HepG2 (cell line): Measurements from ENCODE around the gene SEMA3B. TPM values are rescaled to one million over a fixed set of nuclear protein-coding genes. Genes with fewer than 3 reads are reported as not detected.
A peak's percentile ranks its signal among the peaks of the same experiment; 100 is the strongest.

Experiments used
- BRD4 ChIP-seq: sonication (generic); formaldehyde crosslinking; IDR thresholded peaks from 2 replicates; pipeline ENCODE4 v1.4.0; 2020; ENCODE audit warnings: missing genetic modification reagents
- CREM ChIP-seq, 2 experiments: sonication (generic) in 1 of 2; formaldehyde crosslinking in 1 of 2; IDR thresholded peaks; 2 replicates each; pipeline versions ENCODE4 v1.4.0 to v1.6.1; 2016 to 2020; ENCODE audit warnings: antibody characterized with exemption in 1 of 2, mild to moderate bottlenecking in 1 of 2, missing genetic modification reagents in 1 of 2
- FOXP4 ChIP-seq: sonication (generic); formaldehyde crosslinking; IDR thresholded peaks from 2 replicates; pipeline ENCODE4 v1.4.0; 2020; ENCODE audit warnings: missing genetic modification reagents
- FUBP1 ChIP-seq: sonication (generic); formaldehyde crosslinking; IDR thresholded peaks from 2 replicates; pipeline ENCODE4 v1.5.1; 2020; ENCODE audit warnings: missing genetic modification reagents, mild to moderate bottlenecking, borderline replicate concordance
- HNRNPUL1 ChIP-seq: fragments of 200-400 bp; formaldehyde crosslinking; IDR thresholded peaks from 2 replicates; pipeline ENCODE4 v1.6.1; 2017; ENCODE audit warnings: low read depth, mild to moderate bottlenecking, low read length, moderate library complexity
- HOXA3 ChIP-seq: sonication (generic); formaldehyde crosslinking; IDR thresholded peaks from 2 replicates; pipeline ENCODE4 v1.5.0; 2020; ENCODE audit warnings: missing genetic modification reagents
- NR3C1 ChIP-seq: sonication (generic); formaldehyde crosslinking; IDR thresholded peaks from 2 replicates; pipeline ENCODE4 v1.4.0; 2020; ENCODE audit warnings: missing genetic modification reagents
- RFX3 ChIP-seq: IDR thresholded peaks from 2 replicates; pipeline ENCODE4 v1.6.1; 2016; ENCODE audit warnings: missing biosample characterization, missing genetic modification reagents
- SIN3A ChIP-seq: IDR thresholded peaks from 2 replicates; pipeline ENCODE4 v1.6.1; 2011; ENCODE audit warnings: low read depth, mild to moderate bottlenecking, control low read depth, low read length, borderline replicate concordance
- SMARCE1 ChIP-seq: fragments of 450-650 bp; IDR thresholded peaks from 2 replicates; pipeline ENCODE4 v1.6.1; 2017; ENCODE audit warnings: borderline replicate concordance
- SNAPC4 ChIP-seq: sonication (generic); formaldehyde crosslinking; IDR thresholded peaks from 2 replicates; pipeline ENCODE4 v1.4.0; 2020; ENCODE audit warnings: mild to moderate bottlenecking, missing genetic modification reagents
- SSRP1 ChIP-seq: IDR thresholded peaks from 2 replicates; pipeline ENCODE4 v1.6.1; 2016; ENCODE audit warnings: control low read depth
- TBP ChIP-seq: sonication (generic); formaldehyde crosslinking; IDR thresholded peaks from 2 replicates; pipeline ENCODE4 v1.5.0; 2020; ENCODE audit warnings: missing genetic modification reagents
- THAP11 ChIP-seq: IDR thresholded peaks from 2 replicates; pipeline ENCODE4 v1.6.1; 2016; ENCODE audit warnings: missing biosample characterization, missing genetic modification reagents
- ZFX ChIP-seq: sonication (generic); formaldehyde crosslinking; IDR thresholded peaks from 2 replicates; pipeline ENCODE4 v1.4.0; 2020; ENCODE audit warnings: mild to moderate bottlenecking, low read depth, missing genetic modification reagents, moderate library complexity
- ZNF264 ChIP-seq: sonication (generic); formaldehyde crosslinking; IDR thresholded peaks from 2 replicates; pipeline ENCODE4 v1.4.0; 2020; ENCODE audit warnings: missing genetic modification reagents
- ZNF431 ChIP-seq: sonication (generic); formaldehyde crosslinking; IDR thresholded peaks from 2 replicates; pipeline ENCODE4 v1.9.0; 2022; ENCODE audit warnings: missing genetic modification reagents, low read depth, mild to moderate bottlenecking, borderline replicate concordance
- ZNF44 ChIP-seq: sonication (generic); formaldehyde crosslinking; IDR thresholded peaks from 2 replicates; pipeline ENCODE4 v1.5.1; 2020; ENCODE audit warnings: mild to moderate bottlenecking, missing genetic modification reagents
- ZNF556 ChIP-seq: sonication (generic); formaldehyde crosslinking; IDR thresholded peaks from 2 replicates; pipeline ENCODE4 v1.4.0; 2020; ENCODE audit warnings: mild to moderate bottlenecking, missing genetic modification reagents, borderline replicate concordance
- ZNF780A ChIP-seq: sonication (generic); formaldehyde crosslinking; IDR thresholded peaks from 2 replicates; pipeline ENCODE4 v1.8.0; 2022; ENCODE audit warnings: mild to moderate bottlenecking, missing genetic modification reagents, moderate library complexity
- polyA plus RNA-seq, 8 experiments: library from polyadenylated mRNA; depleted of rRNA in 3 of 8; stranded (reverse) in 7 of 8; unstranded in 1 of 8; fragments of >200 nt; fragmentation: Illumina TruSeq in 4 of 8; extraction: Trizol in 4 of 8; gene quantifications; 2 replicates each; pipeline versions ENCODE4 v1.2.1 to v1.2.3, GENCODE V29; 2011 to 2016; ENCODE audit warnings: low read depth in 4 of 8, missing spikeins in 1 of 8, mixed read lengths in 1 of 8; ENCODE audit not compliant: insufficient read depth in 1 of 8
- total RNA-seq, 5 experiments: library from RNA; depleted of rRNA; stranded (reverse); fragments of >200 nt; fragmentation: Illumina TruSeq; extraction: Trizol; gene quantifications; 2 replicates each; pipeline ENCODE4 v1.2.3, GENCODE V29; 2016; ENCODE audit warnings: low read depth in 1 of 5

The SEMA3B gene
- total and polyA plus RNA-seq, 2 of the 13 experiments (the other 11 are each of a cell fraction or from before 2014, with no cell fraction given), result 93.2 to 158 TPM

GRCh38 chr3:50271314-50271936 lies 2.5 kb downstream of the SEMA3B start (continued):
- TF ChIP-seq NR3C1 (CRISPR knock-in tag) (no peak), SSRP1 (CRISPR knock-in tag) (peak; percentile 86; the same call in 1 of the 2 replicates), ZNF556 (CRISPR knock-in tag) (no peak), FUBP1 (CRISPR knock-in tag) (no peak), SNAPC4 (CRISPR knock-in tag) (no peak), HOXA3 (peak; percentile 49; the same call in 1 of the 2 replicates), ZNF431 (CRISPR knock-in tag) (no peak), SIN3A (no peak; the same call in 1 of the 2 replicates), THAP11 (CRISPR knock-in tag) (no peak), RFX3 (no peak), CREM (IDR thresholded peaks at IDR 0.05) (peak; percentile 70; the same call in 1 of the 2 replicates), CREM (CRISPR knock-in tag; IDR thresholded peaks at IDR 0.05) (no peak), ZNF780A (no peak), HNRNPUL1 (no peak), SMARCE1 (no peak), BRD4 (CRISPR knock-in tag) (no peak), FOXP4 (CRISPR knock-in tag) (peak; percentile 54), ZFX (CRISPR knock-in tag) (peak; percentile 13; the same call in 1 of the 2 replicates), ZNF264 (CRISPR knock-in tag) (no peak), ZNF44 (CRISPR knock-in tag) (no peak), TBP (CRISPR knock-in tag) (no peak)
